Activated T-cell treated with anti-CD3 and anti-CD28 coated beads, Interleukin-2, amount 50 U/mL, for 4 hours (primary cell): ENCODE data around the gene GRIK3. TPM values are rescaled to one million over a fixed set of nuclear protein-coding genes. Genes with fewer than 3 reads are reported as not detected.

Source experiments
- ATAC-seq, 2 donors: fragments of 200-7000 bp; cut with Tn5 transposase; one replicate each; pipeline ENCODE4 v1.10.0; 2021
- DNase-seq: peaks from one replicate; pipeline ENCODE4 v3.0.0-alpha.2; 2020
- H3K27me3 Mint-ChIP-seq: one replicate; pipeline ENCODE4 v1.8.0; 2021; ENCODE audit warnings: low read depth, mixed read lengths
- H3K36me3 Mint-ChIP-seq: one replicate; pipeline ENCODE4 v1.8.0; 2022; ENCODE audit warnings: mixed read lengths; ENCODE audit not compliant: insufficient read depth
- H3K4me1 Mint-ChIP-seq: one replicate; pipeline ENCODE4 v1.8.0; 2021; ENCODE audit warnings: low read depth, mixed read lengths
- H3K4me3 Mint-ChIP-seq: one replicate; pipeline ENCODE4 v1.8.0; 2021; ENCODE audit warnings: mild to moderate bottlenecking, moderate library complexity, mixed read lengths
- H3K9me3 Mint-ChIP-seq: one replicate; pipeline ENCODE4 v1.8.0; 2021; ENCODE audit warnings: mixed read lengths
- total RNA-seq, 3 donors: library from RNA; stranded (reverse); gene quantifications; one replicate each; pipeline ENCODE4 v1.2.1, GENCODE V29; 2021

GRIK3 gene
- total RNA-seq, 3 donors from 2014 or later, result not detected

GRCh38 chr1:36763771-36764170 lies 270.5 kb downstream of the GRIK3 start:
- Mint-ChIP-seq H3K36me3 (no peaks in the 10 kb centered on the region), H3K27me3 (peaks cover 2% of the 10 kb centered on the region), H3K9me3 (no peaks in the 10 kb centered on the region), H3K4me3 (no peak overlapping the region), H3K4me1 (no peaks in the 10 kb centered on the region)
- DNase-seq (no peak), ATAC-seq (no peak)

- no peaks in the 10 kb centered on the region for H3K4me1 Mint-ChIP-seq
- no peak overlapping the region for H3K4me3 Mint-ChIP-seq
- no peaks in the 10 kb centered on the region for H3K9me3 Mint-ChIP-seq
- no peaks in the 10 kb centered on the region for H3K36me3 Mint-ChIP-seq
- peaks cover 8% of the 10 kb centered on the region for H3K27me3 Mint-ChIP-seq
- ATAC-seq (no peak), DNase-seq (no peak)
Measured at GRCh38 chr1:36762174-36762573, 272.1 kb downstream of the GRIK3 start.

GRCh38 chr1:36761113-36761512 lies 273.2 kb downstream of the GRIK3 start:
- no peak for ATAC-seq
- H3K36me3 Mint-ChIP-seq, result no peaks in the 10 kb centered on the region
- H3K27me3 Mint-ChIP-seq, result peaks cover 14% of the 10 kb centered on the region
- no peak overlapping the region for H3K4me3 Mint-ChIP-seq
- no peaks in the 10 kb centered on the region for H3K4me1 Mint-ChIP-seq
- DNase-seq, result no peak
- H3K9me3 Mint-ChIP-seq, result no peaks in the 10 kb centered on the region

- Mint-ChIP-seq H3K4me1 (no peaks in the 10 kb centered on the region), H3K9me3 (no peaks in the 10 kb centered on the region), H3K36me3 (no peaks in the 10 kb centered on the region), H3K27me3 (peaks cover 18% of the 10 kb centered on the region), H3K4me3 (no peak overlapping the region)
- DNase-seq (no peak), ATAC-seq (no peak)
Measured at GRCh38 chr1:36760081-36760480, 274.2 kb downstream of the GRIK3 start.

- no peaks in the 10 kb centered on the region for H3K36me3 Mint-ChIP-seq
- peaks cover 21% of the 10 kb centered on the region for H3K27me3 Mint-ChIP-seq
- DNase-seq (no peak), ATAC-seq (no peak)
- no peaks in the 10 kb centered on the region for H3K9me3 Mint-ChIP-seq
- no peak overlapping the region for H3K4me3 Mint-ChIP-seq
- no peaks in the 10 kb centered on the region for H3K4me1 Mint-ChIP-seq
Measured at GRCh38 chr1:36759355-36759754, 275.0 kb downstream of the GRIK3 start.

GRCh38 chr1:36755303-36756230 lies 278.7 kb downstream of the GRIK3 start:
- H3K9me3 Mint-ChIP-seq, result no peaks in the 10 kb centered on the region
- H3K36me3 Mint-ChIP-seq, result no peaks in the 10 kb centered on the region
- H3K4me1 Mint-ChIP-seq, result no peaks in the 10 kb centered on the region
- ATAC-seq (no peak), DNase-seq (no peak)
- peaks cover 31% of the 10 kb centered on the region for H3K27me3 Mint-ChIP-seq
- no peak overlapping the region for H3K4me3 Mint-ChIP-seq

GRCh38 chr1:36754366-36754765 lies 279.9 kb downstream of the GRIK3 start:
- Mint-ChIP-seq H3K27me3 (peaks cover 29% of the 10 kb centered on the region), H3K4me1 (no peaks in the 10 kb centered on the region), H3K9me3 (no peaks in the 10 kb centered on the region), H3K4me3 (no peak overlapping the region), H3K36me3 (no peaks in the 10 kb centered on the region)
- ATAC-seq (no peak), DNase-seq (no peak)

- ATAC-seq (no peak), DNase-seq (no peak)
- Mint-ChIP-seq H3K36me3 (no peaks in the 10 kb centered on the region), H3K4me3 (no peak overlapping the region), H3K27me3 (peaks cover 33% of the 10 kb centered on the region), H3K9me3 (no peaks in the 10 kb centered on the region), H3K4me1 (no peaks in the 10 kb centered on the region)
Measured at GRCh38 chr1:36753451-36753850, 280.9 kb downstream of the GRIK3 start.

- DNase-seq (no peak), ATAC-seq (no peak)
- Mint-ChIP-seq H3K4me1 (no peaks in the 10 kb centered on the region), H3K9me3 (no peaks in the 10 kb centered on the region), H3K27me3 (peaks cover 33% of the 10 kb centered on the region), H3K4me3 (no peak overlapping the region), H3K36me3 (no peaks in the 10 kb centered on the region)
Measured at GRCh38 chr1:36752891-36753361, 281.4 kb downstream of the GRIK3 start.

GRCh38 chr1:36752431-36752830 lies 281.9 kb downstream of the GRIK3 start:
- no peak overlapping the region for H3K4me3 Mint-ChIP-seq
- peaks cover 30% of the 10 kb centered on the region for H3K27me3 Mint-ChIP-seq
- ATAC-seq (no peak), DNase-seq (no peak)
- no peaks in the 10 kb centered on the region for H3K4me1 Mint-ChIP-seq
- H3K36me3 Mint-ChIP-seq, result no peaks in the 10 kb centered on the region
- H3K9me3 Mint-ChIP-seq, result no peaks in the 10 kb centered on the region

GRCh38 chr1:36751525-36751924 lies 282.8 kb downstream of the GRIK3 start:
- no peaks in the 10 kb centered on the region for H3K9me3 Mint-ChIP-seq
- H3K4me1 Mint-ChIP-seq, result no peaks in the 10 kb centered on the region
- DNase-seq (no peak), ATAC-seq (no peak)
- H3K27me3 Mint-ChIP-seq, result peaks cover 24% of the 10 kb centered on the region
- no peak overlapping the region for H3K4me3 Mint-ChIP-seq
- no peaks in the 10 kb centered on the region for H3K36me3 Mint-ChIP-seq

GRCh38 chr1:36748466-36748865 lies 285.8 kb downstream of the GRIK3 start:
- no peak for DNase-seq
- peaks cover 21% of the 10 kb centered on the region for H3K27me3 Mint-ChIP-seq
- no peaks in the 10 kb centered on the region for H3K36me3 Mint-ChIP-seq
- H3K4me1 Mint-ChIP-seq, result no peaks in the 10 kb centered on the region
- H3K4me3 Mint-ChIP-seq, result no peak overlapping the region
- no peaks in the 10 kb centered on the region for H3K9me3 Mint-ChIP-seq
- ATAC-seq, result no peak
